Keratinocyte (primary cell): Measurements from ENCODE around the gene FOXE3. TPM values are rescaled to one million over a fixed set of nuclear protein-coding genes. Genes with fewer than 3 reads are reported as not detected.

Source experiments
- DNase-seq: peaks from one replicate; pipeline ENCODE4 v3.0.0-alpha.2; 2011; ENCODE audit warnings: low read depth, missing footprints, low spot score
- FAIRE-seq: peaks from 2 replicates; lab custom pipeline; 2011; peaks lifted over from hg19 to GRCh38; lab: Jason Lieb, UNC
- H2AFZ ChIP-seq: 2 replicates; pipeline ENCODE4 v1.6.0; 2012; ENCODE audit warnings: low read length, control low read depth, inconsistent platforms; ENCODE audit not compliant: control insufficient read depth
- H3K27ac ChIP-seq: 2 replicates; pipeline ENCODE4 v1.5.1; 2011; ENCODE audit warnings: low read length; ENCODE audit not compliant: control insufficient read depth, insufficient read depth
- H3K27me3 ChIP-seq: 3 replicates; pipeline ENCODE4 v1.6.0; 2011; ENCODE audit warnings: low read length; ENCODE audit not compliant: control insufficient read depth, insufficient read depth; ENCODE audit errors: extremely low read depth
- H3K36me3 ChIP-seq, 2 experiments: 2 replicates in 1 of 2; 3 replicates in 1 of 2; pipeline ENCODE4 v1.5.1; 2011; ENCODE audit warnings: low read length in 2 of 2, mild to moderate bottlenecking in 1 of 2; ENCODE audit not compliant: control insufficient read depth in 2 of 2, insufficient read depth in 2 of 2; ENCODE audit errors: extremely low read depth in 1 of 2
- H3K4me1 ChIP-seq: 3 replicates; pipeline ENCODE4 v1.5.1; 2011; ENCODE audit warnings: low read length; ENCODE audit not compliant: control insufficient read depth, insufficient read depth; ENCODE audit errors: extremely low read depth
- H3K4me2 ChIP-seq: 3 replicates; pipeline ENCODE4 v1.6.0; 2011; ENCODE audit warnings: low read depth, low read length; ENCODE audit not compliant: control insufficient read depth, insufficient read depth; ENCODE audit errors: extremely low read depth
- H3K4me3 ChIP-seq, 3 experiments: fragments of 200-600 bp in 1 of 3; sonication (generic) in 1 of 3; 2 replicates in 2 of 3; 3 replicates in 1 of 3; pipeline ENCODE4 v1.5.1; 2011 to 2016; ENCODE audit warnings: low read length in 3 of 3, mild to moderate bottlenecking in 3 of 3, control low read depth in 2 of 3, inconsistent platforms in 1 of 3, low read depth in 1 of 3, mixed read lengths in 1 of 3, mixed run types in 1 of 3, moderate library complexity in 1 of 3; ENCODE audit not compliant: control insufficient read depth in 2 of 3, insufficient read depth in 2 of 3; ENCODE audit errors: extremely low read depth in 1 of 3
- H3K79me2 ChIP-seq: 2 replicates; pipeline ENCODE4 v1.6.0; 2012; ENCODE audit warnings: low read length; ENCODE audit not compliant: control insufficient read depth, insufficient read depth
- H3K9ac ChIP-seq: 3 replicates; pipeline ENCODE4 v1.6.0; 2011; ENCODE audit warnings: low read length; ENCODE audit not compliant: control insufficient read depth, insufficient read depth; ENCODE audit errors: extremely low read depth
- H3K9me1 ChIP-seq: 3 replicates; pipeline ENCODE4 v1.6.0; 2011; ENCODE audit warnings: low read length; ENCODE audit not compliant: control insufficient read depth, insufficient read depth; ENCODE audit errors: extremely low read depth
- H3K9me3 ChIP-seq: 2 replicates; pipeline ENCODE4 v1.5.1; 2012; ENCODE audit warnings: low read depth, low read length; ENCODE audit not compliant: control insufficient read depth
- H4K20me1 ChIP-seq: 3 replicates; pipeline ENCODE4 v1.6.0; 2011; ENCODE audit warnings: low read length; ENCODE audit not compliant: control insufficient read depth, insufficient read depth; ENCODE audit errors: extremely low read depth
- CTCF ChIP-seq, 3 experiments: IDR thresholded peaks in 1 of 3; conservative IDR thresholded peaks in 1 of 3; optimal IDR thresholded peaks in 1 of 3; 2 replicates in 2 of 3; 3 replicates in 1 of 3; pipeline versions ENCODE3 to v1.5.1; 2011; ENCODE audit warnings: low read length in 3 of 3, mild to moderate bottlenecking in 3 of 3, moderate library complexity in 2 of 3, control low read depth in 1 of 3, inconsistent platforms in 1 of 3; ENCODE audit not compliant: insufficient read depth in 2 of 3; ENCODE audit errors: extremely low read depth in 1 of 3
- EZH2 ChIP-seq: IDR thresholded peaks from one replicate; pipeline ENCODE4 v1.6.1; 2012; ENCODE audit warnings: inconsistent platforms, mild to moderate bottlenecking, low read length, moderate library complexity
- dilution Hi-C: fragments of 300-500 bp; cut with MboI; formaldehyde crosslinking; loops from one replicate; pipeline ENCODE4 v1.7.0; 2020; ENCODE audit warnings: low sequenced_read_pairs; ENCODE audit not compliant: extremely low pct_ligation_motif_present
- polyA plus RNA-seq, 5 experiments: library from polyadenylated mRNA; depleted of rRNA in 3 of 5; stranded (reverse) in 3 of 5; stranded (forward) in 1 of 5; unstranded in 1 of 5; fragments of >200 nt; gene quantifications; 1 replicate in 1 of 5; 2 replicates in 3 of 5; 3 replicates in 1 of 5; pipeline versions ENCODE4 v1.2.1 to v1.2.3, GENCODE V29; 2011 to 2012; ENCODE audit warnings: missing spikeins in 2 of 5, low read depth in 1 of 5, low replicate concordance in 1 of 5

FOXE3 gene
- polyA plus RNA-seq, 1 donor (not counting 4 experiments of a cell fraction or from before 2014, with no cell fraction given) = not detected

GRCh38 chr1:47399846-47400155, 16.3 kb upstream of the FOXE3 start:
- no peaks in the 10 kb centered on the region for H3K9me3 ChIP-seq
- H3K4me2 ChIP-seq = no peak overlapping the region
- no peaks in the 10 kb centered on the region for H3K36me3 ChIP-seq
- no peaks in the 10 kb centered on the region for H4K20me1 ChIP-seq
- H3K4me1 ChIP-seq = no peaks in the 10 kb centered on the region
- no peaks in the 10 kb centered on the region for H3K9me1 ChIP-seq
- H2AFZ ChIP-seq = no peak overlapping the region
- H3K4me3 ChIP-seq = no peak overlapping the region
- no peak for TF ChIP-seq CTCF (optimal IDR thresholded peaks at IDR 0.05 in 1 of 3, IDR thresholded peaks at IDR 0.05 in 1 of 3, conservative IDR thresholded peaks at IDR 0.05 in 1 of 3; ENCODE audit: extremely low read depth in 1 of 3, insufficient read depth in 2 of 3, low read length in 3 of 3)
- TF ChIP-seq EZH2 = no peak
- no peak overlapping the region for H3K27ac ChIP-seq
- DNase-seq = no peak
- FAIRE-seq = no peak
- dilution Hi-C loops = no loop called here
- no peak overlapping the region for H3K9ac ChIP-seq
- no peaks in the 10 kb centered on the region for H3K79me2 ChIP-seq
- H3K27me3 ChIP-seq = peaks cover 10% of the 10 kb centered on the region

- Histone ChIP-seq H3K4me2 (no peak overlapping the region), H3K9me1 (no peaks in the 10 kb centered on the region), H3K27ac (no peak overlapping the region), H4K20me1 (no peaks in the 10 kb centered on the region), H3K36me3 (no peaks in the 10 kb centered on the region), H2AFZ (no peak overlapping the region), H3K9me3 (no peaks in the 10 kb centered on the region), H3K27me3 (peaks cover 10% of the 10 kb centered on the region), H3K4me1 (no peaks in the 10 kb centered on the region), H3K9ac (no peak overlapping the region), H3K79me2 (no peaks in the 10 kb centered on the region), H3K4me3 (no peak overlapping the region)
- FAIRE-seq (no peak), DNase-seq (no peak)
- TF ChIP-seq EZH2 (no peak), CTCF (optimal IDR thresholded peaks at IDR 0.05 in 1 of 3, IDR thresholded peaks at IDR 0.05 in 1 of 3, conservative IDR thresholded peaks at IDR 0.05 in 1 of 3; ENCODE audit: extremely low read depth in 1 of 3, insufficient read depth in 2 of 3, low read length in 3 of 3) (no peak)
- dilution Hi-C loops = no loop called here
Measured at GRCh38 chr1:47401761-47402160, 14.3 kb upstream of the FOXE3 start.
